Smooth muscle cell (in vitro differentiated cells): Measurements from ENCODE around the gene CTNND2. TPM values are rescaled to one million over a fixed set of nuclear protein-coding genes. Genes with fewer than 3 reads are reported as not detected.
"Not testable (repeated sequence)": the region's sequence is repeated elsewhere in the genome, so short reads cannot be mapped to it uniquely, and the experiment has no call there.

Experiments
- DNase-seq: peaks from one replicate; lab custom pipeline; 2025; ENCODE audit not compliant: unreplicated experiment; lab: John Stamatoyannopoulos, UW
- H2AFZ ChIP-seq: fragments of 200-600 bp; sonication (generic); 2 replicates; pipeline ENCODE4 v1.6.0; 2016; ENCODE audit warnings: antibody characterized with exemption, low read depth, mild to moderate bottlenecking
- H3F3A ChIP-seq: fragments of 200-600 bp; sonication (generic); 2 replicates; pipeline ENCODE4 v1.6.0; 2017; ENCODE audit warnings: antibody characterized with exemption, low read depth
- H3K27ac ChIP-seq: fragments of 200-600 bp; sonication (generic); 2 replicates; pipeline ENCODE4 v1.5.1; 2016; ENCODE audit warnings: low read depth, mild to moderate bottlenecking
- H3K27me3 ChIP-seq: fragments of 200-600 bp; sonication (generic); 2 replicates; pipeline ENCODE4 v1.6.1; 2016; ENCODE audit warnings: low read depth, mild to moderate bottlenecking
- H3K36me3 ChIP-seq: fragments of 200-600 bp; sonication (generic); 2 replicates; pipeline ENCODE4 v1.5.1; 2016; ENCODE audit warnings: low read depth
- H3K4me1 ChIP-seq: fragments of 200-600 bp; sonication (generic); 2 replicates; pipeline ENCODE4 v1.5.1; 2016; ENCODE audit warnings: low read depth
- H3K4me2 ChIP-seq: fragments of 200-600 bp; sonication (generic); 2 replicates; pipeline ENCODE4 v1.6.0; 2016; ENCODE audit warnings: mild to moderate bottlenecking
- H3K4me3 ChIP-seq: fragments of 200-600 bp; sonication (generic); 2 replicates; pipeline ENCODE4 v1.5.1; 2016; ENCODE audit warnings: mild to moderate bottlenecking
- H3K79me2 ChIP-seq: fragments of 200-600 bp; sonication (generic); 2 replicates; pipeline ENCODE4 v1.6.0; 2016; ENCODE audit warnings: low read depth, mild to moderate bottlenecking
- H3K9ac ChIP-seq: fragments of 200-600 bp; sonication (generic); 2 replicates; pipeline ENCODE4 v1.6.0; 2016; ENCODE audit warnings: low read depth
- H3K9me3 ChIP-seq: fragments of 200-600 bp; sonication (generic); replicated peaks from 2 replicates; pipeline ENCODE4 v1.5.1; 2016; ENCODE audit warnings: low read depth
- H4K20me1 ChIP-seq: fragments of 200-600 bp; sonication (generic); 2 replicates; pipeline ENCODE4 v1.6.0; 2016; ENCODE audit warnings: low read depth
- CTCF ChIP-seq: fragments of 200-600 bp; sonication (generic); IDR thresholded peaks from 2 replicates; pipeline ENCODE4 v1.5.1; 2017; ENCODE audit warnings: borderline replicate concordance, mild to moderate bottlenecking, antibody characterized with exemption; ENCODE audit not compliant: insufficient read depth, poor library complexity, severe bottlenecking
- WGBS: methylation state at CpG from one replicate; pipeline ENCODE4 v1.1.7; 2016; ENCODE audit warnings: low lambda C conversion rate; 5-methylcytosine and 5-hydroxymethylcytosine counted together
- polyA plus RNA-seq: library from polyadenylated mRNA; unstranded; fragments of >200 nt; fragmentation: Nextera tagmentation; extraction: Ambion mirVana; gene quantifications from 2 replicates; pipeline ENCODE4 v1.2.1, GENCODE V29; 2016
- total RNA-seq: library from RNA; depleted of rRNA; stranded (reverse); fragments of >200 nt; gene quantifications from 2 replicates; pipeline ENCODE4 v1.2.3, GENCODE V29; 2014

CTNND2 gene
- total and polyA plus RNA-seq, 2 experiments from 2014 or later: 2.7 to 5.8 TPM

GRCh38 chr5:11319836-11320580 is 584.2 kb downstream of the CTNND2 start:
- Histone ChIP-seq H3K4me3 (no peak overlapping the region), H2AFZ (no peak overlapping the region), H4K20me1 (no peaks in the 10 kb centered on the region), H3K27ac (peak overlapping the region; percentile 7), H3K9ac (no peak overlapping the region), H3K36me3 (no peaks in the 10 kb centered on the region), H3K27me3 (no peaks in the 10 kb centered on the region), H3K4me2 (no peak overlapping the region), H3K9me3 (no peaks in the 10 kb centered on the region), H3K4me1 (peaks cover 3% of the 10 kb centered on the region), H3F3A (no peaks in the 10 kb centered on the region), H3K79me2 (no peaks in the 10 kb centered on the region)
- WGBS: 55% methylated on average over 7 of the region's 7 CpGs
- no peak for TF ChIP-seq CTCF
- DNase-seq: no peak

GRCh38 chr5:11313694-11314093 is 590.6 kb downstream of the CTNND2 start:
- H3K79me2 ChIP-seq, H3K4me2 ChIP-seq, H2AFZ ChIP-seq, H3K36me3 ChIP-seq, H3K27ac ChIP-seq, H3K4me1 ChIP-seq, DNase-seq, H4K20me1 ChIP-seq, H3K9ac ChIP-seq, H3K27me3 ChIP-seq, H3K4me3 ChIP-seq, H3K9me3 ChIP-seq, H3F3A ChIP-seq: not testable (repeated sequence)
- WGBS: 92% methylated on average over 7 of the region's 7 CpGs

GRCh38 chr5:11311731-11312130 is 592.5 kb downstream of the CTNND2 start:
- no peak overlapping the region for H3K4me2 ChIP-seq
- no peaks in the 10 kb centered on the region for H3K36me3 ChIP-seq
- no peak overlapping the region for H2AFZ ChIP-seq
- no peak overlapping the region for H3K4me3 ChIP-seq
- H3K4me1 ChIP-seq: no peaks in the 10 kb centered on the region
- H3K79me2 ChIP-seq: no peaks in the 10 kb centered on the region
- H4K20me1 ChIP-seq: no peaks in the 10 kb centered on the region
- no peak overlapping the region for H3K9ac ChIP-seq
- H3K27ac ChIP-seq: no peak overlapping the region
- no peak for DNase-seq
- no peak for TF ChIP-seq CTCF
- no peaks in the 10 kb centered on the region for H3K27me3 ChIP-seq
- 100% methylated on average over 1 of the region's 3 CpGs for WGBS
- no peaks in the 10 kb centered on the region for H3K9me3 ChIP-seq
- H3F3A ChIP-seq: no peaks in the 10 kb centered on the region

- TF ChIP-seq CTCF: no peak
- no peaks in the 10 kb centered on the region for H3K4me1 ChIP-seq
- WGBS: 67% methylated on average over 1 of the region's 1 CpG
Observed at GRCh38 chr5:11311272-11311671, 593.0 kb downstream of the CTNND2 start.

More at GRCh38 chr5:11311272-11311671, 593.0 kb downstream of the CTNND2 start:
- Histone ChIP-seq H3K27me3 (no peaks in the 10 kb centered on the region), H3K27ac (no peak overlapping the region), H3K4me3 (no peak overlapping the region), H4K20me1 (no peaks in the 10 kb centered on the region), H3F3A (no peaks in the 10 kb centered on the region), H3K4me2 (no peak overlapping the region), H2AFZ (no peak overlapping the region), H3K36me3 (no peaks in the 10 kb centered on the region), H3K9me3 (no peaks in the 10 kb centered on the region), H3K9ac (no peak overlapping the region), H3K79me2 (no peaks in the 10 kb centered on the region)
- no peak for DNase-seq
